H1 (cell line): ENCODE results near the gene SPTBN1. TPM values are rescaled to one million over a fixed set of nuclear protein-coding genes. Genes with fewer than 3 reads are reported as not detected.

Experiments
- CTCF ChIA-PET: fragments of 300-600 bp; sonication (Branson Sonifier 250); formaldehyde crosslinking; loops from one replicate; lab custom pipeline; 2021; ENCODE audit not compliant: partially characterized antibody; lab: Charles Lee
- POLR2A ChIA-PET: fragments of 300-600 bp; sonication (Branson Sonifier 250); formaldehyde crosslinking; loops from one replicate; lab custom pipeline; 2021; ENCODE audit warnings: inconsistent platforms; ENCODE audit not compliant: partially characterized antibody; lab: Charles Lee
- DNase-seq, 2 experiments: peaks; one replicate each; pipeline versions ENCODE4 v3.0.0 to v3.0.0-alpha.2; 2010 to 2022; ENCODE audit warnings: low spot score in 2 of 2, low read depth in 1 of 2, mixed read lengths in 1 of 2
- FAIRE-seq: peaks from 2 replicates; lab custom pipeline; 2011; peaks lifted over from hg19 to GRCh38; lab: Jason Lieb, UNC
- H2AFZ ChIP-seq: 2 replicates; pipeline ENCODE4 v1.8.1; 2012; ENCODE audit warnings: low read length, inconsistent platforms
- H2AK5ac ChIP-seq: 2 replicates; pipeline ENCODE4 v1.6.1; 2013; ENCODE audit warnings: low read depth, low read length
- H2BK120ac ChIP-seq: replicated peaks from 2 replicates; pipeline ENCODE3; 2013; ENCODE audit warnings: low read depth, low read length, inconsistent platforms
- H2BK12ac ChIP-seq: 2 replicates; pipeline ENCODE4 v1.6.1; 2013; ENCODE audit warnings: low read depth, low read length
- H2BK15ac ChIP-seq: 2 replicates; pipeline ENCODE4 v1.6.1; 2013; ENCODE audit warnings: low read length
- H2BK20ac ChIP-seq: 2 replicates; pipeline ENCODE4 v1.6.1; 2013; ENCODE audit warnings: low read length
- H2BK5ac ChIP-seq: 2 replicates; pipeline ENCODE4 v1.6.1; 2013; ENCODE audit warnings: low read depth, low read length
- H3K14ac ChIP-seq: 2 replicates; pipeline ENCODE4 v1.6.1; 2013; ENCODE audit warnings: inconsistent platforms; ENCODE audit not compliant: insufficient read length
- H3K18ac ChIP-seq: 2 replicates; pipeline ENCODE4 v1.6.1; 2013; ENCODE audit warnings: low read length; ENCODE audit errors: extremely low read depth
- H3K23ac ChIP-seq: 2 replicates; pipeline ENCODE4 v1.6.1; 2013; ENCODE audit warnings: inconsistent platforms; ENCODE audit not compliant: insufficient read length
- H3K23me2 ChIP-seq: 2 replicates; pipeline ENCODE4 v1.6.1; 2013; ENCODE audit warnings: low read depth, low read length
- H3K27ac ChIP-seq: 2 replicates; pipeline ENCODE4 v1.6.1; 2011; ENCODE audit warnings: low read depth, low read length, inconsistent platforms
- H3K27me3 ChIP-seq, 4 experiments: replicated peaks in 1 of 4; 1 replicate in 1 of 4; 2 replicates in 3 of 4; pipeline versions ENCODE4 v1.6.1 to v1.8.1; 2011 to 2013; ENCODE audit warnings: low read length in 3 of 4, mild to moderate bottlenecking in 3 of 4, inconsistent platforms in 2 of 4, mixed read lengths in 2 of 4, moderate library complexity in 1 of 4; ENCODE audit not compliant: control insufficient read depth in 3 of 4, insufficient read depth in 3 of 4; ENCODE audit errors: extremely low read depth in 1 of 4
- H3K36me3 ChIP-seq, 4 experiments: 2 replicates each; pipeline versions ENCODE4 v1.6.1 to v1.8.1; 2011 to 2013; ENCODE audit warnings: mild to moderate bottlenecking in 4 of 4, low read length in 3 of 4, moderate library complexity in 2 of 4, control low read depth in 1 of 4, inconsistent platforms in 1 of 4; ENCODE audit not compliant: insufficient read depth in 4 of 4, control insufficient read depth in 2 of 4
- H3K4ac ChIP-seq: replicated peaks from 2 replicates; pipeline ENCODE3; 2013; ENCODE audit warnings: low read length, low read depth, mixed read lengths, inconsistent platforms; ENCODE audit not compliant: insufficient read length
- H3K4me1 ChIP-seq, 4 experiments: replicated peaks in 1 of 4; 1 replicate in 1 of 4; 2 replicates in 3 of 4; pipeline versions ENCODE4 v1.6.1 to v1.8.1; 2011 to 2013; ENCODE audit warnings: low read length in 3 of 4, inconsistent platforms in 2 of 4, mixed read lengths in 1 of 4; ENCODE audit not compliant: insufficient read depth in 4 of 4, control insufficient read depth in 3 of 4
- H3K4me2 ChIP-seq, 2 experiments: 2 replicates each; pipeline versions ENCODE4 v1.6.1 to v1.8.1; 2011 to 2013; ENCODE audit warnings: low read depth in 2 of 2, low read length in 2 of 2, control low read depth in 1 of 2, inconsistent platforms in 1 of 2, mild to moderate bottlenecking in 1 of 2; ENCODE audit not compliant: insufficient read depth in 1 of 2
- H3K4me3 ChIP-seq, 4 experiments: fragments of 200-600, 300-600 bp in 1 of 4; sonication (generic), shearing (Covaris generic), sonication (Bioruptor Twin) in 1 of 4; 2 replicates each; pipeline versions ENCODE4 v1.5.1 to v1.8.1; 2011 to 2016; ENCODE audit warnings: low read length in 4 of 4, low read depth in 3 of 4, control low read depth in 2 of 4, inconsistent platforms in 2 of 4, mild to moderate bottlenecking in 2 of 4, mixed read lengths in 1 of 4, moderate library complexity in 1 of 4; ENCODE audit not compliant: insufficient read depth in 2 of 4; ENCODE audit errors: extremely low read depth in 1 of 4
- H3K56ac ChIP-seq: replicated peaks from 2 replicates; pipeline ENCODE3; 2013; ENCODE audit warnings: low read depth, mild to moderate bottlenecking, mixed read lengths, low read length, inconsistent platforms; ENCODE audit not compliant: insufficient read length
- H3K79me1 ChIP-seq: 2 replicates; pipeline ENCODE4 v1.6.1; 2013; ENCODE audit warnings: low read depth, low read length, control low read depth
- H3K79me2 ChIP-seq, 2 experiments: 2 replicates each; pipeline versions ENCODE4 v1.6.1 to v1.8.1; 2012 to 2013; ENCODE audit warnings: low read length in 2 of 2, mild to moderate bottlenecking in 2 of 2, inconsistent platforms in 1 of 2; ENCODE audit not compliant: insufficient read depth in 2 of 2, control insufficient read depth in 1 of 2
- H3K9ac ChIP-seq, 4 experiments: replicated peaks in 1 of 4; 1 replicate in 1 of 4; 2 replicates in 3 of 4; pipeline versions ENCODE4 v1.6.1 to v1.8.1; 2011 to 2013; ENCODE audit warnings: low read depth in 3 of 4, low read length in 3 of 4, control low read depth in 2 of 4, mild to moderate bottlenecking in 2 of 4, moderate library complexity in 2 of 4, inconsistent platforms in 1 of 4; ENCODE audit errors: extremely low read depth in 1 of 4
- H3K9me3 ChIP-seq, 2 experiments: 2 replicates each; pipeline versions ENCODE4 v1.6.1 to v1.8.1; 2012 to 2013; ENCODE audit warnings: mild to moderate bottlenecking in 2 of 2, moderate library complexity in 2 of 2, control low read depth in 1 of 2, inconsistent platforms in 1 of 2, low read depth in 1 of 2, low read length in 1 of 2, mixed read lengths in 1 of 2; ENCODE audit not compliant: insufficient read depth in 2 of 2
- H4K20me1 ChIP-seq, 2 experiments: replicated peaks in 1 of 2; 2 replicates each; pipeline versions ENCODE3 to v1.8.1; 2011 to 2013; ENCODE audit warnings: inconsistent platforms in 2 of 2, low read length in 2 of 2, mild to moderate bottlenecking in 1 of 2; ENCODE audit not compliant: insufficient read depth in 2 of 2, control insufficient read depth in 1 of 2
- H4K5ac ChIP-seq: 2 replicates; pipeline ENCODE4 v1.6.1; 2013; ENCODE audit warnings: low read length, low read depth, mixed read lengths, inconsistent platforms; ENCODE audit not compliant: insufficient read length
- H4K8ac ChIP-seq: 2 replicates; pipeline ENCODE4 v1.8.0; 2013; ENCODE audit warnings: mild to moderate bottlenecking, moderate library complexity, low read length, inconsistent platforms; ENCODE audit not compliant: insufficient read depth; ENCODE audit errors: extremely low read depth
- H4K91ac ChIP-seq: replicated peaks from 2 replicates; pipeline ENCODE3; 2013; ENCODE audit warnings: low read length, mixed read lengths, inconsistent platforms; ENCODE audit not compliant: insufficient read length
- CTCF ChIP-seq, 3 experiments: IDR thresholded peaks; 1 replicate in 2 of 3; 2 replicates in 1 of 3; pipeline versions ENCODE4 v1.5.1 to v1.6.1; 2011; ENCODE audit warnings: low read length in 3 of 3, mild to moderate bottlenecking in 3 of 3, inconsistent platforms in 2 of 3, low read depth in 1 of 3, moderate library complexity in 1 of 3; ENCODE audit not compliant: insufficient read depth in 1 of 3; ENCODE audit errors: control extremely low read depth in 1 of 3
- GABPA ChIP-seq: IDR thresholded peaks from 2 replicates; pipeline ENCODE4 v1.6.1; 2011; ENCODE audit warnings: mild to moderate bottlenecking, low read length, moderate library complexity, borderline replicate concordance; ENCODE audit not compliant: insufficient read depth
- JUND ChIP-seq: IDR thresholded peaks from 2 replicates; pipeline ENCODE4 v1.6.1; 2011; ENCODE audit warnings: mild to moderate bottlenecking, improper control_type of control experiment, low read length
- KDM1A ChIP-seq: fragments of 200-600, 300-600 bp; sonication (generic); IDR thresholded peaks from 2 replicates; pipeline ENCODE4 v1.7.1; 2016; ENCODE audit warnings: mild to moderate bottlenecking, low read length, borderline replicate concordance
- MAX ChIP-seq: IDR thresholded peaks from 2 replicates; pipeline ENCODE4 v1.6.1; 2012; ENCODE audit warnings: inconsistent platforms
- PHF8 ChIP-seq: fragments of 200-600 bp; sonication (generic); conservative IDR thresholded peaks from 2 replicates; pipeline ENCODE4 v1.7.1; 2012; ENCODE audit warnings: low read depth, mild to moderate bottlenecking, inconsistent platforms, low read length, moderate library complexity
- POU5F1 ChIP-seq: IDR thresholded peaks from 2 replicates; pipeline ENCODE4 v1.6.1; 2011; ENCODE audit warnings: low read depth, mild to moderate bottlenecking, low read length, moderate library complexity
- RBBP5 ChIP-seq: IDR thresholded peaks from 2 replicates; pipeline ENCODE4 v1.7.1; 2012; ENCODE audit warnings: low read depth, mild to moderate bottlenecking, inconsistent platforms, low read length, moderate library complexity, borderline replicate concordance
- RFX5 ChIP-seq: IDR thresholded peaks from 2 replicates; pipeline ENCODE4 v1.6.1; 2011; ENCODE audit warnings: low read depth, low read length, improper control_type of control experiment, borderline replicate concordance
- SIX5 ChIP-seq: IDR thresholded peaks from 2 replicates; pipeline ENCODE4 v1.6.1; 2011; ENCODE audit warnings: mild to moderate bottlenecking, low read depth, low read length
- TCF12 ChIP-seq: IDR thresholded peaks from 2 replicates; pipeline ENCODE4 v1.6.1; 2011; ENCODE audit warnings: low read depth, mild to moderate bottlenecking, low read length
- WGBS, 2 experiments: shearing (Covaris generic) in 1 of 2; methylation state at CpG; one replicate each; pipeline versions ENCODE4 v1.1.6 to v1.1.7; 2013 to 2015; ENCODE audit warnings: low lambda C conversion rate in 2 of 2, mixed read lengths in 2 of 2, inconsistent platforms in 1 of 2, low coverage in 1 of 2, missing lambda C conversion rate in 1 of 2; ENCODE audit not compliant: insufficient replicate concordance in 2 of 2, insufficient coverage in 1 of 2, insufficient read length in 1 of 2; ENCODE audit errors: extremely low coverage in 1 of 2, missing lambda C conversion rate in 1 of 2; 5-methylcytosine and 5-hydroxymethylcytosine counted together
- polyA plus RNA-seq, 7 experiments: library from polyadenylated mRNA; depleted of rRNA in 3 of 7; stranded (reverse) in 5 of 7; unstranded in 2 of 7; fragments of >200 nt in 5 of 7; fragments of 200-250 nt in 2 of 7; gene quantifications; 1 replicate in 5 of 7; 2 replicates in 1 of 7; 4 replicates in 1 of 7; pipeline versions ENCODE4 v1.2.1 to v1.2.3, GENCODE V29; 2011 to 2013; ENCODE audit warnings: missing spikeins in 2 of 7, mixed read lengths in 2 of 7
- total RNA-seq: library from RNA; stranded (reverse); fragmentation: NEBNext Ultra II Directional; extraction: Animal tissue kit (Norgen Biotek cat#: 25700); gene quantifications from 2 replicates; pipeline ENCODE4 v1.2.1, GENCODE V29; 2021

Gene SPTBN1
- total and polyA plus RNA-seq, 2 of the 8 experiments (the other 6 are each of a cell fraction or from before 2014, with no cell fraction given), result 31.8 to 180 TPM

- Histone ChIP-seq H3K23ac (no peak overlapping the region), H3K79me1 (no peaks in the 10 kb centered on the region), H3K27ac (no peak overlapping the region), H3K36me3 (peaks cover 49 to 97% (median 76%) of the 10 kb centered on the region in 4 experiments), H3K9ac (no peak overlapping the region), H2BK15ac (no peak overlapping the region), H3K4me3 (no peak overlapping the region), H2BK20ac (no peak overlapping the region), H3K4me1 (no peaks in the 10 kb centered on the region), H4K20me1 (peaks cover 0 to 1% of the 10 kb centered on the region in 2 experiments), H3K18ac (no peak overlapping the region), H3K23me2 (no peaks in the 10 kb centered on the region), H3K4me2 (no peak overlapping the region), H2BK5ac (no peak overlapping the region), H2AK5ac (no peak overlapping the region), H2BK12ac (no peak overlapping the region), H3K56ac (no peak overlapping the region), H4K91ac (no peak overlapping the region), H3K4ac (no peak overlapping the region), H3K27me3 (no peaks in the 10 kb centered on the region), H3K9me3 (no peaks in the 10 kb centered on the region), H2BK120ac (no peak overlapping the region), H4K8ac (no peak overlapping the region), H4K5ac (no peak overlapping the region), H3K79me2 (no peaks in the 10 kb centered on the region), H3K14ac (no peak overlapping the region), H2AFZ (no peak overlapping the region)
- DNase-seq, result no peak
- CTCF ChIA-PET, result interaction anchor here (5.5 kb wide), 1 partner anchor 18 kb away, joined by 47 read pairs; no protein-coding TSS in a partner anchor
- POLR2A ChIA-PET, result no interaction called here
- no peak for FAIRE-seq
- WGBS, 2 experiments, result 94% methylated on average over 3 of the region's 3 CpGs; no CpG with 5 or more reads in 1 of the 2 experiments
- TF ChIP-seq MAX (no peak), KDM1A (no peak), JUND (no peak), CTCF (IDR thresholded peaks at IDR 0.05; ENCODE audit: control extremely low read depth in 1 of 3, insufficient read depth in 1 of 3, low read depth in 1 of 3, low read length in 3 of 3) (no peak), RBBP5 (no peak), TCF12 (no peak), GABPA (no peak), RFX5 (no peak), PHF8 (no peak), POU5F1 (no peak), SIX5 (no peak)
Observed at GRCh38 chr2:54648256-54648655, 192.1 kb downstream of the SPTBN1 start.
